ENCODE measurements around the gene ABHD1.

DNA sequence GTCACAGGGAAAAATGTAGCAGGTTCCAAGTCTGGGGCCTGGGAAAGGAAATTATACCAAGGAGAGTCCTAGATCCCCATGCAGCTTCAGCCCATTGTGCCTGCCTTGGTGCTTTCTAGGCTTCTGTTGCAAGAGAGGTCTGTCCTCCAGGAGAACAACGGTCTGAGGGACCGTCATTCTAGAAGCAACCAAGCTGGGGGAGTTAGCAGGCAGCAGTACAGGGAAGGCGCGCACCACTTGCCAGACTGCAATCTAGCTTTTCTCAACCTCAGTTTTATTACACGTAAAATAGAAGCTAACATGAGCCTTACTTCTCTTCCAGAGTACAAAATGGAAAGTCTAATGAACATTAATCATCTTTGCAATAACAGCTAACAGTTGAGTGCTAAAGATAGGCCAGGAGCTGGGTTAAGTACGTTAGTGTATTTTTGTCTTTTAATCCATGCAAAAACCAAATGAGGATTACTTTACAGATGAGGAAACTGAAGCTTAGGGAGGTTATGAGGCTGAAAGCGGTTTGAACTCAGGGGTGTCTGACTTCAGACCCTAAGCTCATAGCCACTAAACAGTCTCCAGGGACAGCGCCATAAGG lies 27.1 kb downstream of the ABHD1 start:
- TF ChIP-seq, protein P1, sequence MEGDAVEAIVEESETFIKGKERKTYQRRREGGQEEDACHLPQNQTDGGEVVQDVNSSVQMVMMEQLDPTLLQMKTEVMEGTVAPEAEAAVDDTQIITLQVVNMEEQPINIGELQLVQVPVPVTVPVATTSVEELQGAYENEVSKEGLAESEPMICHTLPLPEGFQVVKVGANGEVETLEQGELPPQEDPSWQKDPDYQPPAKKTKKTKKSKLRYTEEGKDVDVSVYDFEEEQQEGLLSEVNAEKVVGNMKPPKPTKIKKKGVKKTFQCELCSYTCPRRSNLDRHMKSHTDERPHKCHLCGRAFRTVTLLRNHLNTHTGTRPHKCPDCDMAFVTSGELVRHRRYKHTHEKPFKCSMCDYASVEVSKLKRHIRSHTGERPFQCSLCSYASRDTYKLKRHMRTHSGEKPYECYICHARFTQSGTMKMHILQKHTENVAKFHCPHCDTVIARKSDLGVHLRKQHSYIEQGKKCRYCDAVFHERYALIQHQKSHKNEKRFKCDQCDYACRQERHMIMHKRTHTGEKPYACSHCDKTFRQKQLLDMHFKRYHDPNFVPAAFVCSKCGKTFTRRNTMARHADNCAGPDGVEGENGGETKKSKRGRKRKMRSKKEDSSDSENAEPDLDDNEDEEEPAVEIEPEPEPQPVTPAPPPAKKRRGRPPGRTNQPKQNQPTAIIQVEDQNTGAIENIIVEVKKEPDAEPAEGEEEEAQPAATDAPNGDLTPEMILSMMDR (IDR thresholded peaks at IDR 0.05; ENCODE audit: extremely low read depth in 1 of 2, insufficient read depth in 1 of 2, low read depth in 1 of 2, low read length in 2 of 2) = no peak
- TF ChIP-seq POLR2AphosphoS5 (IDR thresholded peaks at IDR 0.05; ENCODE audit: insufficient read depth, low read depth, low read length) (no peak), JUN (IDR thresholded peaks at IDR 0.05; ENCODE audit: borderline replicate concordance, insufficient read depth, insufficient read length, low read depth) (no peak)
- TF ChIP-seq, protein P2, sequence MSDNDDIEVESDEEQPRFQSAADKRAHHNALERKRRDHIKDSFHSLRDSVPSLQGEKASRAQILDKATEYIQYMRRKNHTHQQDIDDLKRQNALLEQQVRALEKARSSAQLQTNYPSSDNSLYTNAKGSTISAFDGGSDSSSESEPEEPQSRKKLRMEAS (IDR thresholded peaks at IDR 0.05; ENCODE audit: insufficient read depth, insufficient read length) = no peak

All from endothelial cell of umbilical vein (primary cell).